ENCODE data around the gene EFHC1.

EFHC1 gene

DNA sequence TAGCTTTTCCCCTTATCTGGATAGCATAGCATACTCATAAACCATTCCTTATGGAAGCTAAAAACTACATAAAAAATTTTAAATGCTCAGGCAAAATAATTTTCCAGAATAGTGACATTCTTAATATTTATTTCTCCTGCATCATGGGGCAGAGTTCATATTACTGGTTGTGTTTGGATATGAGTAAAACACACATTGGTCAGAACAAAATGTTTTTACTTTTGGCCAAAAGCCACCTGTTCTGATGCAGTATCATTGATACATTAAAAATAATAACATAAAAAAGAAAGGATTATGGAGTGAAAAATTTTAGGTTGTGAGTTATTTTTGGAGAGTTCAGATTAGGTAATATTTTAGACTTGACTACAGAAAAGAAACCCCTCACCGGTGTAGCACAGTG lies 123.1 kb downstream of the EFHC1 start:
- no peak for DNase-seq

DNA sequence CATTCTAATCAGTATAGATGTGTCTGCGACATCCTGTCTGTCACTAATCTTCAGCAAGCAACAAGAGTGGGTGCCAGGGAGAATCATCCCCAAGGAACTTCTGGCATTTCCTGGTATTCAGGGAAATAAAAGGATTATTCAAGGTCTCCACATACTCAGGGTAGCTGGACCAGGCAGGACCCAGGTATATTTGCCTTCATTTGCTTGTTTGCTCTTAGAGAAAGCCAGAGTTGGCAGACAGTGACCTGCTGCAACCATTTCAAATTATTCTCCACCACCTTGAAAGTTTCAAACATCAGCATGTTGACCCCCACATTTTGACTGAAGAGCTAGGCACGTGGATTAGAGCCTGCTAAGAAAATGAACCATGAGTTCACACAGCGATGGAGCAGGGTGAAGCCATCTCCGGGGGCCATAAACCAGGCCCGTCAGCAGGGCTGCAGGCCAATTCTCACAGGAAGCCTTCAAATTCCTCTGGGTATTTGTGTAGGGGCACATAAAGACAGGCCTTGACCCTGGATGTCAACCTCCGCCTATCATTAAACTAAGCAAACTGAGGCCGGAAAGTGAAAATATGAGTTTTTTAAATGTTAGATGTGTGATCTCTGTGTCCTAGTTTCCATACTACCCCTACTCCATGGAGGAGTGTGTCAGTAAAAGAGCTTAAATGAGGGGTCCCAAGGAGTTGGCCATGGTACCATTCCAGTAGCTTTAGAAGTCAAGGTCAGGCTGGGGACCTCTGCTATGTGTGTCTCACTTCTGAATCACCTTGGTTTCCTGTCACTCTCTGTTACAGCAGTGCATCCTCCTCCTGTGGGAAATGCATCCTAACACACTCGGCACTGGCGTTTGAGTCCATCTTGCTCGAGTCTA lies 123.8 kb downstream of the EFHC1 start:
- no peak for DNase-seq

DNA sequence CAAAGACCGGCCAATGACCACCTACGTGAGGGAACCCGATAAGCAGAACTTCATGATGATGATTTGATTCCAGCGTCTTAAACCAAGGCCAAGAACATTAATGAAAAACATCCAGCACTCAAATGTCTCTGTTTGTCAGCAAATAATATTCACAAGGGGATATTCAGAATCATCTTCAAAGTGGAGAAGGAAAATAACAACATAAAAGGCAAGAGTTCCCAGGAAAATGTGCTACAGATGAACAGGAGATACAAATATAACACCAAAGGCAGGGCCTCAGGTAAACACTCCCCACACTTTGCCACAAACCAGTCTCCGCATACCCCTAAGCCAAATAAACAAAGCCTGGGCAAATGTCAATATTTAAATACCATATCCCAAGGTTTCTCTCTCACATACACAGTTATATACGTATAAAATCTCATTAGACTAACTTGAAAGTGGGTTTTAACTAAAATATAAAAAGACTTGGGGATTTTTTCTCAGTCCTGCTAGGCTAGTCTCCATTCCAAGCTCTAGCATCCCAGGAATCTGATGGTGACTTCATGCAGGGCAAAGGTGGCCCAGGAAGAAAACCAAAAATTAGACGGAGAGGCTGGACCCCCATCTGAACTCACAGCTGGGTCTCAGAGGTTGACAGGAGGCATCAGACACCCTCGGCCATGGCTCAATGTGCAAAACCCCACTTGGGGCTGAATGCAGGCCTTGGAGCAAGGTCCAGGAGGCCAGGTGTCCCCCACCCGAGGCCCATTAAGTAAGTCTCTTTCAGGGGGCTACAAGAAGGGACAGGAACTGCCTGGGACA lies 124.7 kb downstream of the EFHC1 start:
- DNase-seq, result no peak

- no peak for DNase-seq
Observed at GRCh38 chr6:52545406-52546119, 125.4 kb downstream of the EFHC1 start.

GRCh38 chr6:52546192-52546591 lies 126.0 kb downstream of the EFHC1 start:
- DNase-seq, result no peak

GRCh38 chr6:52546678-52547077 lies 126.5 kb downstream of the EFHC1 start:
- DNase-seq, result no peak

DNA sequence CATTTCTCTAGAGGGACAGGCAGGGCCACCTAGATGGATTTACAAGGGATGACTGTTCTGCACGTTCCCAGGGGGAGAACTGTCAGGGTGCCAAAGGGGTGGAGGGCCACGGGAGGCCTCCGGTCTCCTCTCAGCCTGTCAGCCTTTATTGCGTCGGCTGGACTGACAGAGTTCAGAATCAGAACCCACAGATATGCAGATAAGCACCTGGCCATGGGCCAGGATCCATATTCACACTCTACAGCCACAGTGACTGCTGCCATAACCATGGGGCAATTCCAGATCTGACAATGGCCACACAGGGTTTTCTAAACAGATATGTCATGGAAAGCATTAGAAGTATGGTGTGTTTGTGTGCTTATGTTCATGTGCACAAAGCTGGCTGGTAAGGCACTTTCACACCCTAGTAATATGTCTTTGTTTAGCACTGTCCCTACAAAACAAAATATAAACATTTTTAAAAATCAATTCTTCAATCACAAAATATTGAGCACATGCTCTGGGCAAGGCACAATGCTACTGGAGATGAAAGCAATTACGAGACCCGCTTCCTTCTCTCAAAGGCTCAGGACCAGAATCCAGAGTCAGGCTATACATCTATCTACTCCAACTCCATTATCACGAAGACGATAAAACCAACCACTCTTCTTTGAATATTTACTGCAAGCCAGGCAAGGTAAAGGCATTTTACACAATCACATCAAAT lies 127.7 kb downstream of the EFHC1 start:
- DNase-seq, result no peak

DNA sequence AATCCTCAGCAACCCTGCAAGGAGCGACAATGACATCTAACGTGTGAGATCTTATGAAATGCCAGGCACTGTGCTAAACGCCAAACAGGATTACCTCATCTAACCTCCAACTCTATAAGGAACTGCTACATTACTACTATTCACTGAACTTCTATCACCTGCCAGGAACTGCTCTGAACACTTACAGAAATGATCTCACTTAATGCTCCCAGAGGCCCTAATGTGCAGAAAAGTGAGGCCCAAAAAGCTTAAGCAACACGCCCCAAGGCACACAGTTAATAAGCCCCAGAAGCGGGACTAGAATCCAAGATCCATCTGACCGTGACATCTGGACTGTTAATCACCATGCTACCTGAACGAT lies 128.2 kb downstream of the EFHC1 start:
- DNase-seq, result no peak

GRCh38 chr6:52548999-52549398 lies 128.9 kb downstream of the EFHC1 start:
- DNase-seq, result no peak

GRCh38 chr6:52549428-52549827 lies 129.3 kb downstream of the EFHC1 start:
- DNase-seq, result no peak

DNA sequence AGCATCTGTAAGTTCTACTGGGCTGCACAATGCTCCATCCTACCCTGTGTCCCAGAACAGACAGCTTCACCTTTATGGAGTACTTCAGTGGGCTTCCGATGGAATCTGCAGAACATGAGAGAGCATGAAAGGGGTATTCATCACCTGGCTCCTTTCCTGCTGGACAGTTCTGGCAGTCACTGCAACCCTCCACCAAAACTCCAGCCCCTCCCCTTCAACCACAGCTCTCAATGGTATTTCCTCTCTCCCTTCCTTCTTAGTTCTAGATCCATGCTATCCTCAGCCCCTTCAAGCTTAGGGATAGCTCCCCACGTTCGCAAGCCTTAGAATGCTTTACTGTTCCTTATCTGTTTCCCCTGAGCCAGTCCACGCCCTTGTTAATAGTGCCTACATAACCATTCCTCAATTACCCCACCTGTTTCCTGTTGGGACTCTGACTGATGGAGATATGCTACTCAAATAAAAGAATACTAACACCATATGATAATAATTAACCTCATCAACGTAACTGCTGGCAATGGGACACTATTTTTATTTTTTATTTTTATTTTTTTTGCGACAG lies 130.0 kb downstream of the EFHC1 start:
- no peak for DNase-seq

- DNase-seq, result no peak
Observed at GRCh38 chr6:52550870-52551269, 130.7 kb downstream of the EFHC1 start.

DNA sequence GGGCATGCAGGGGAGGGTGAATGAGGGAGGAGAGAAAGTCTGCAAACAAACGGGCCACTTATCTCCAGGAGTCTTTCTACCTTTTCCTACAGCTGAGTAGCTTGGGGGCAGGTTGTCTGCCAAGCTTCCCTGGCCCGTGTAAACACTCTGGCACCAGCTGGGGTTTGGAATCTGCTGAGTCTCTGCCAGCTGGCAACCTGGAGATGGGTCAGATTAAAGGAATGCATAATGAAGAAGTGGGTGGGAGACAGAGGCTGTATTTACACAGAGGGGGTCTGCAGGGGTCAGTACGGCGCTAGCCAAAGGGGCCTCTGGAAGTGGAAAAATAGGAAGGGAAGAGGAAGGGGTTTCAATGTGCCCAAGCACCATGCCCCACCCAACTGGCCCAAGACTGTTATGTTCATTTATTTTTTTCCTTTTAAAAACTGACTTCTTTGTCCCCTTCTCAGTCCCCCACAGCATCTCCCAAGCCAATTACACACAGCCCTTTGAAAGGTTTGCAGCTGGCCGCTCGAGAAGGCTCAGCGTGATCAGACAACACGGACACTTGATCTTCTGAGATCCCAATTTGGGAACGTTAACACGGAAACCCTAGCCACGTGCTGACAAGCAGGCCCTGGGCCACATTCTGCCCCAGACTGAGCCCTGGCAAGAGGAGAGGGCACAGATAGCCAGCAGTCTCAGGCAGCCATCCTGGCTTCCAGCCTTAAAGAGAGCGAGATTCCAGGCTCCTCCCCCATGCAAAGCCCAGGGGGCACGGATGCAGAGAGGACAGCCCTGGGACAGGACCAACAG lies 131.5 kb downstream of the EFHC1 start:
- no peak for DNase-seq

DNA sequence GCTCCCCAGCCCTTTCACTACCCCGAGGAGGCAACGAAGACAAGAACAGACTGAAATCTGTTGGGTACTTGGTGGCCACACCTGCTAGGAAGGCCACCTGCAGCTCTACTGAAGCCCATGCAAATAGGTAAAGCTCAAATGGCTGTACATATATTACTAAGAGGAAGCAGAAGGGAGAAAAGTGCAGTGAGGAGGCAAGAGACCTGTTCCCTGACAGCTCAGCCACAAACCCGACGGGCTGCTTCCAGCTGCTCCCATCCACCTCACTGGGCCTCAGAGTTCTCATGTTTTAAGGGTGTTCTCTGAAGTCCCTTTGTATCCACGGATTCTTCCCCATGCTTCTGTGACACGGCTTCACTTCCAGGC lies 132.1 kb downstream of the EFHC1 start:
- DNase-seq, result no peak

DNA sequence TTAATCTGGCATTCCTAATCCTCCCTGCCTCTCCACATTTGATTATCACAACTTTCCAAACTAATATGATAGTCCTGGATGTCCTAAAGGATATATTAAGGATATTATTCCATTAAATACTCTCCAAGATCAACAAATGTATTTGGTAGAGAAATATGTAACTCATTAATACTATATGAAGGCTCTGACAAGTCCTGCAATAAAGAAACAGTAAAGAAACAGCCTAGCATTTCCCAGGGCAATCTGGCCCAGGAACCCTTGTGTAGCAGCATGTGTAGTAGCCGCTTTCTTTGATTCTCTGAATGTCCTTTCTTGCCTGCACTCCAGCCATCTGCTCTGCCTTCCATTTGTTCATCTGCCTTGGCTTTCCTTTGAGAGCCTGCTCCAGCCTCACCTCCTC lies 133.0 kb downstream of the EFHC1 start:
- no peak for DNase-seq

DNA sequence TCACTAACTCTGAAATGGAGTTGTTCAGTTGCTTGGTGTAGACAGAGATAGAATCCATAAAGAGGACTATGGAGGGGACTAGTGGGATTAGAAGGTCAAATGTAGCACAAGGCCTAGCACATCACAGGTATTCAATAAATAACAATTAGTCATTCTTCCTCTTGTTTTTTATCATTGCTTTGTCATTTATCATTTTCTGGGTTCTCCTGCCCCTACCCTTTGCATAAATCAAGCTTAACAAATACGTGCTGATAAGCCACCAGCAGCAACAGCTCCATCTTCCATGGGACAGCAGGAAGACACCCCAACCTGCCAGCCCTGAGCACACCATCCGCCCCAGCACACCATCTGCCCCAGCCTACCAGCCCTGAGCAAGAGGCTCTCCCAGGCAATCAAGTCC lies 133.6 kb downstream of the EFHC1 start:
- DNase-seq, result no peak

DNA sequence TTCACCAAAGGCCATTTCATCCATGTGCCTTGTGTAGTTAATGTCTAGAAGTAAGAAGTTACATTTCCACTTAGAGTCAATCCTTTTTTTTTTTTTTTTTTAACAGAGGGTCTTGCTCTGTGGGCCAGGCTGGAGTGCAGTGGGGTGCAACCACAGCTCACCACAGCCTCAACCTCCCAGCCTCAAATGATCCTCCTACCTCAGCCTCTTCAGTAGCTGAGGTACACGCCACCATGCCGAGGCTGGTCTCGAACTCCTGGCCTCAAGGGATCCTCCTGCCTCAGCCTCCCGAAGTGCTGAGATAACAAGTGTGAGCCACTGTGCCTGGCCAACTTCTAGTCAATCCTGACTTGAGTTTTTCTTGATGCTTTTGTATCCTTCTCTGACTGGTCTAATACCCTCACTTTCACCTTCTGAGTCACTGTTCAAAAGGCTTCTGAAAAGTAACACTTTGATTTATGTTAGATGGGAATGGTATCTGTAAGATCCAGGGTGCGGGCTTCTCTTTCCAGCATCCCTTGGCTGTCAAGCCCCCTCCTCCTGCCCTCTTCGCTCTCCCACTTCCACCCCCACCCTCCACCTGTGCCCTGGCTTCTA lies 134.6 kb downstream of the EFHC1 start:
- no peak for DNase-seq

DNA sequence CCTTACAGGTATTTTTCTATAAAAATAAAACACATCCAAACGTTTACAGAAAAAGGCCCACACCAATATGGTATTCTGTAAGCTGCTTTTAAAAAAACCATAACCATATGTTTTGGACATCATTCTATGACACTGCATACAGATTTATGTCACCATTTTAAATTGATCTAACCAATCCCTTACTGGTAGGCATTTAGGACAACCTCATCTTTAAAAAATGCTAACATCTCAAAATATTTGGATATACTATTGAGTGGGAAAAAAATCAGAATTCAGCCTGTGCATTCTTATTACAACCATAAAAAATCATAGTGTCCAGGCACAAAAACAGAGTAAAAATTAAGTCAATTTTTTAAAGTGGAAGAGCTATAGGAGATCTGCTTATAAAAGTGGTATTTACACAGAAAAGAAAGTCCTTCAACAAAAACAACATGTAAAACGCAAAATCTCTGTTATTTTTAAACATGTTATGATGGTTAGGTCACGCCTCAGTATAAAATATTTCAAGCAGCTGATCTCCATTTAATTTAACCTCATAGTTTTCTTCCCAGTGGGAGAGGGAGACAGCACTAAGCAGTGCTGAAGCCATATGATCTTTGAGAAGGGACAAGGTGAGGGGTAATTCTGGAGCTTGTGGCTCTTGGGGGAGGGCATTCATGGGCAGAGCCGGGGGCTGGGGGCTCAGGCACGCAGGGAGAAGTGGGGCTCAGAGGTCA lies 135.5 kb downstream of the EFHC1 start:
- DNase-seq, result no peak

- DNase-seq, result no peak
Observed at GRCh38 chr6:52557389-52558265, 137.5 kb downstream of the EFHC1 start.
